Activated T-cell treated with anti-CD3 and anti-CD28 coated beads, Interleukin-2, amount 50 U/mL, for 72 hours (primary cell): Measurements from ENCODE around the gene ODAD4. TPM values are rescaled to one million over a fixed set of nuclear protein-coding genes. Genes with fewer than 3 reads are reported as not detected.
"Not testable (repeated sequence)": the region's sequence is repeated elsewhere in the genome, so short reads cannot be mapped to it uniquely, and the experiment has no call there.

Experiments used
- ATAC-seq, 2 donors: fragments of 150-1000 bp; cut with Tn5 transposase; replicated peaks in 1 of 2; 2 replicates each; pipeline ENCODE4 v1.10.0; 2021; ENCODE audit warnings: moderate library complexity in 2 of 2, mild to moderate bottlenecking in 1 of 2
- DNase-seq, 2 donors: peaks; one replicate each; pipeline ENCODE4 v3.0.0; 2021 to 2022; ENCODE audit warnings: mixed read lengths in 1 of 2
- H3K27ac Mint-ChIP-seq: one replicate; pipeline ENCODE4 v1.8.0; 2022; ENCODE audit warnings: mild to moderate bottlenecking, moderate library complexity, mixed read lengths
- H3K27me3 Mint-ChIP-seq: one replicate; pipeline ENCODE4 v1.8.0; 2022; ENCODE audit warnings: low read depth, mixed read lengths
- H3K36me3 Mint-ChIP-seq, 2 donors: one replicate each; pipeline ENCODE4 v1.8.0; 2022; ENCODE audit warnings: mixed read lengths in 2 of 2, mild to moderate bottlenecking in 1 of 2; ENCODE audit not compliant: insufficient read depth in 2 of 2
- H3K4me1 Mint-ChIP-seq: one replicate; pipeline ENCODE4 v1.8.0; 2022; ENCODE audit warnings: low read depth, mixed read lengths
- H3K4me3 Mint-ChIP-seq, 2 donors: one replicate each; pipeline ENCODE4 v1.8.0; 2022; ENCODE audit warnings: mild to moderate bottlenecking in 2 of 2, mixed read lengths in 2 of 2, moderate library complexity in 2 of 2
- H3K9me3 Mint-ChIP-seq, 2 donors: one replicate each; pipeline ENCODE4 v1.8.0; 2022; ENCODE audit warnings: mixed read lengths in 2 of 2
- total RNA-seq, 2 donors: library from RNA; stranded (reverse); gene quantifications; one replicate each; pipeline ENCODE4 v1.2.3, GENCODE V29; 2022

ODAD4 gene
- total RNA-seq, 2 donors from 2014 or later = 0.72 to 1.6 TPM

DNA sequence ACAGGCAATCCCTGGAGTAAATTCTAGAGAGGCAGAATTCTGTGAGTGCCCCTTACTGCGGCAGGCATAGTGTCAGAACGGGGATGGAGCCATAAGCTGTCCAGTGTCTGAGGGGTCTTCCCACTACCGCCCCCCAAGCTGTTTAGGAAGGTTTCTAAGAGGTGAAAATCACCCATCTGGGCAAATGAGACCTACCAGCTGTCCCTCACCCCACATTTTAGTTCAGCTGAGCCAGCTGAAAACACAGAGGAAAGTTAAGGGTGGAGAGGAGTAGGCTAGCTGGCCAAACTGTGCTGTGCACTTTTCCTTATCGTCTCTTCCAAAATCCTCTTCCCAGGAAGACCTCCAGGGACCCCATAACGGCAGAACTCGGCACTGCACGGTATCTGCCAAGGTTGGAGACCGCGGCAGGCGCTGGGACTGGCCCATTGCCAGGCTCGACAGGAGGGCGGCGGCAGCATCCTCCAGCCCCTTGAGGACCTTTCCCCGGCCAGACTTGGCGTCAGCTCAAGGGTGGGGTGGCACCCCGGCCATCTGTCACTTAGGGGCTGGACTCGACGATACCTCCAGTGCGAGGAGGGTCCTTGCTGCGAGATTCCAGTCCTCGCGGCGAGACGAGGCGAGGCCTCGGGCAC lies 12.6 kb upstream of the ODAD4 start:
- H3K4me1 Mint-ChIP-seq = peaks cover 26% of the 10 kb centered on the region
- no peaks in the 10 kb centered on the region for H3K27me3 Mint-ChIP-seq
- H3K9me3 Mint-ChIP-seq = no peaks in the 10 kb centered on the region
- H3K4me3 Mint-ChIP-seq = peak overlapping the region; percentile 95 to 97
- H3K27ac Mint-ChIP-seq = peak overlapping the region; percentile 89
- DNase-seq (peak; percentile 56 to 63), ATAC-seq (peak in 1 of 2 donors; percentile 10)
- peaks cover 2 to 3% of the 10 kb centered on the region in 2 donors for H3K36me3 Mint-ChIP-seq

DNA sequence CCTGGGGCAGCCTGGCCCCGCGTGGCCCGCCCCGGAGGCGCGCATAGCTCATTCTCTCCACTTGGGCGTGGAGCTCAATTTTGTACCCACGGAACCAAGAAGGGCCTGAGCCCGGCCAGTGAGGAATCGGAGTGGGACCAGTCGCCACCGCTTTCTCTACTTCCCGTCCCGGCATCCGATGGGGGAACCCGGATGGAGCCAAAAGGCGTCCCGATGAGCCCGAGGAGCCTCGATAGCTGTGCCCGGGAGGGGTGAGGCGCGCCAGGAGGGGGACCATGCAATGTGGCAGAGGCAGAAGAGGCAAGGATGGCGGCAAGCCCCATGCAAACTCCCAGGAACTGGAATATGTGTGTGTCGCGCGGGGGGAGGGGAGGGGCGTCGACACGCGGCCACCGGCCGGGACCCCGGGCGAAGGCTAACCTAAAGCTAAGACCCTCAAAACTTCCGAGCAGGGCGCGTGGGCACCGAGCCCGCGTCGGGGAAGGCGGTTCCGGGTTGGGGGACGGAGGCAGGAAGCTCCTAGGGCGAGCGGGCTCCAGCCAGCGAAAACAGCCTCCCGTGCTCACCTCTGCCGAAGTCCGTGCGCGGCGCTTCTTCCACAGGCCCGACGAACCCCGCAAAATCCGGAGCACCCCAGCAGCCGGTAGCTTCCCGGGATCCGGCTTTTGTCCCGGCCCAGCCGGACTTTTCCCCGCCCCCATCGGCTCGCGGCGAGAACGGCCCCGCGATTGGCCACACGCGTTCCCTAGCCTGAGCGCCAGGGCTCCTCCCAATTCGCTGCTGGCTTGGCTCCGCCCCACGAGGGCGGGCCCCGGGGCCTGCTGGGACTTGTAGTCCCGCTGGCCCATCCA lies 11.9 kb upstream of the ODAD4 start, which contains the start of gene ACLY:
Gene ACLY (minus strand): TSS at position 638 of the 851 bp plus-strand sequence. CDS start 5,078 bp downstream, outside the sequence.
- Mint-ChIP-seq H3K36me3 (peaks cover 2 to 3% of the 10 kb centered on the region in 2 donors), H3K4me1 (peaks cover 26% of the 10 kb centered on the region), H3K9me3 (no peaks in the 10 kb centered on the region), H3K27me3 (no peaks in the 10 kb centered on the region), H3K4me3 (peak within 1 kb of the TSS; percentile 95 to 97), H3K27ac (peak within 1 kb of the TSS; percentile 95)
- peak; percentile 98 to 99 for DNase-seq
- peak; percentile 99 to 100 for ATAC-seq

DNA sequence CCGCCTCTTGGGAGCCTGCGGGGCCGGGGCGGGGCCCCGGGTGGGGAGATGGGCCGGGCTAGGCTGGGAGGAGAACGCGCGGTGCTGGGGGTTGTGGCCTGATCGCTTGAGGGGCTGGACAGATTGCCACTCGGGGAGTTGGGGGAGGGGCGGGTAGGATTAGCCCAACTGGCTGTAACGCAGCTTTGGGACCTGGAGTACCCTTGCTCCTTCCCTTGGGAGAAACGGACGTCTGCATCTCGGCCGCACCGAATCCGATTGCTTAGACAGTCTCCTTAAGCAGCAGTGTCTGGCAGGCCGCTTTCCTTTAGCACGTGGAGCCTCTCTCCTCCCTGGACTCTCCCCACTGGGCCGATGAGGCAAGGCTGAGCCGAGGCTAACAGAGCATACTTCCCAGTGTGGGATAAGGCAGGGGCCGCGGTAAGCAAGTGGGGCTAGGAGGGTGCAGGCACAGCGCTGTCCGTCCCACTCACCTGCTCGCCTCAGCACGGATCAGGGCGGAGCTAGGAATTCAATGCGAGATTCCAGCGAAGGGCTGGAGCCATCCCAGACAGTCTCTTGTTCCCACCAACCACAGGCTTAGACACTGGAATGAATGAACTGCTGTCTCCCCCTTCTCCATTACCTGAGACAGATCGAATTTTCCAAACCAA lies 11.1 kb upstream of the ODAD4 start:
- peaks cover 0 to 2% of the 10 kb centered on the region in 2 donors for H3K36me3 Mint-ChIP-seq
- ATAC-seq (peak; percentile 4 to 10), DNase-seq (no peak)
- peaks cover 26% of the 10 kb centered on the region for H3K4me1 Mint-ChIP-seq
- H3K9me3 Mint-ChIP-seq = no peaks in the 10 kb centered on the region
- H3K4me3 Mint-ChIP-seq = peak overlapping the region; percentile 95 to 97
- no peaks in the 10 kb centered on the region for H3K27me3 Mint-ChIP-seq
- H3K27ac Mint-ChIP-seq = peak overlapping the region; percentile 95

GRCh38 chr17:41919840-41920579 lies 10.4 kb upstream of the ODAD4 start:
- Mint-ChIP-seq H3K27ac (no peak overlapping the region), H3K36me3 (peaks cover 0 to 2% of the 10 kb centered on the region in 2 donors), H3K4me3 (peak overlapping the region; percentile 95 to 97), H3K9me3 (no peaks in the 10 kb centered on the region), H3K27me3 (no peaks in the 10 kb centered on the region), H3K4me1 (peaks cover 26% of the 10 kb centered on the region)
- ATAC-seq (no peak), DNase-seq (peak in 1 of 2 donors; percentile 6)

DNA sequence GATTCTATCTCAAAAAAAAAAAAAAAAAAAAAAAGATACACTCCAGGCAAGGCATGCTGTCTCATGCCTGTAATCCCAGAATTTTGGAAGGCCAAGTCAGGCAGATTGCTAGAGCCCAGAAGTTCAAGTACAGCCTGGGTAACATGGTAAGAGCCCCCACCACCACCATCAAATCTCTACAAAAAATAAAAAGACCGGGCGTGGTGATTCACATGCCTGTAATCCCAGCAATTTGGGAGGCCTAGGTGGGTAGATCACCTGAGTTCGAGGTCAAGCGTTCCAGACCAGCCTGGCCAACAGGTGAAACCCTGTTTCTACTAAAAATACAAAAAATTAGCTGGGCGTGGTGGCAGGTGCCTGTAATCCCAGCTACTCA lies 9.8 kb upstream of the ODAD4 start:
- DNase-seq (no peak), ATAC-seq (no peak)
- H3K4me3 Mint-ChIP-seq = no peak overlapping the region
- H3K9me3 Mint-ChIP-seq = no peaks in the 10 kb centered on the region
- H3K27me3 Mint-ChIP-seq = no peaks in the 10 kb centered on the region
- H3K27ac Mint-ChIP-seq = no peak overlapping the region
- peaks cover 0 to 2% of the 10 kb centered on the region in 2 donors for H3K36me3 Mint-ChIP-seq
- peaks cover 24% of the 10 kb centered on the region for H3K4me1 Mint-ChIP-seq

DNA sequence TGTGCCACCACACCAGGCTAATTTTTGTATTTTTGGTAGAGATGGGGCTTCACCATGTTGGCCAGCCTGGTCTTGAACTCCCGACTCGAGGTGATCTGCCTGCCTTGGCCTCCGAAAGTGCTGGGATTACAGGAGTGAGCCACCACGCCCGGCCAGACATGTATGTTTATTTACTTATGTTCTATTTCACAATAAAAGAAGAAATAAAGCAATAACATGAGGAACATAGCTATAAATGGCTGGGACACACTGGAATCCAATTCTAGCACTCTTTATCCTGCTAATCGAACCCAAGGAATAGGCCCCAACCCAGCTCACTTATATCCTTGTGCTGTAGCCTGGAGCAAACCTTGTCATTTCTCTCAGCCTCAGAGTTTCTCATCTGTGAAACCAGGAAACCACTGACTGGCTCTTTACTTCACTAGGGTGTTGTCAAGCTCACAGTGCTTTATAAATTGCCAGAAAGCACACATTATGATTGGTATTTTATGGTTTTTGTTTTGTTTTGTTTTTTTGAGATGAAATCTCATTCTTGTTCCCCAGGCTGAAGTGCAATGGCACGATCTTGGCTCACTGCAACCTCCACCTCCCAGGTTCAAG lies 4.3 kb upstream of the ODAD4 start:
- H3K27me3 Mint-ChIP-seq = no peaks in the 10 kb centered on the region
- no peak overlapping the region for H3K27ac Mint-ChIP-seq
- peaks cover 22% of the 10 kb centered on the region for H3K4me1 Mint-ChIP-seq
- ATAC-seq = no peak
- no peak for DNase-seq
- H3K9me3 Mint-ChIP-seq = no peaks in the 10 kb centered on the region
- peaks cover 0 to 2% of the 10 kb centered on the region in 2 donors for H3K36me3 Mint-ChIP-seq
- no peak overlapping the region for H3K4me3 Mint-ChIP-seq

DNA sequence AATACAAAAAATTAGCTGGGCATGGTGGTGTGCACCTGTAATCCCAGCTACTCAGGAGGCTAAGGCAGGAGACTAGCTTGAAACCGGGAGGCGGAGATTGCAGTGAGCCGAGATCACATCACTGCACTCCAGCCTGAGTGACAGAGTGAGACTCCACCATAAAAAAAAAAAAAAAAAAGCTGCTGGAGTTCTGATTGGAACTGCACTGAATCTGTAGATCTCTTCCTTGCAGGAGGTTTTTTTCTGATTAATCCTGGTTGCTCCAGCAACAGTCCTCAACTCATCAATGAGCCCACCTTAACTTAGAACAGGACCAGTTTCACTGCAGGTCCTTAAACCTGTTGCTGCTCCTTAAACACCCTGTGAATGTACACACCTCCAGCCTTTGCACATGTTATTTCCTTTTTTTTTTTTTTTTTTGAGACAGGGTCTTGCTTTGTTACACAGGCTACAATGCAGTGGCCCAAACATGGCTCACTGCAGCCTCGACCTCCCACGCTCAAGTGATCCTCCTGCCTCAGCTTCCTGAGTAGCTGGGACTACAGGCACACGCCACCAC lies 1.6 kb upstream of the ODAD4 start:
- H3K27me3 Mint-ChIP-seq = no peaks in the 10 kb centered on the region
- peak overlapping the region; percentile 23 for H3K27ac Mint-ChIP-seq
- no peaks in the 10 kb centered on the region for H3K9me3 Mint-ChIP-seq
- ATAC-seq = no peak
- DNase-seq = no peak
- peaks cover 34% of the 10 kb centered on the region for H3K4me1 Mint-ChIP-seq
- peaks cover 0 to 2% of the 10 kb centered on the region in 2 donors for H3K36me3 Mint-ChIP-seq
- H3K4me3 Mint-ChIP-seq = peak overlapping the region; percentile 88 to 98

DNA sequence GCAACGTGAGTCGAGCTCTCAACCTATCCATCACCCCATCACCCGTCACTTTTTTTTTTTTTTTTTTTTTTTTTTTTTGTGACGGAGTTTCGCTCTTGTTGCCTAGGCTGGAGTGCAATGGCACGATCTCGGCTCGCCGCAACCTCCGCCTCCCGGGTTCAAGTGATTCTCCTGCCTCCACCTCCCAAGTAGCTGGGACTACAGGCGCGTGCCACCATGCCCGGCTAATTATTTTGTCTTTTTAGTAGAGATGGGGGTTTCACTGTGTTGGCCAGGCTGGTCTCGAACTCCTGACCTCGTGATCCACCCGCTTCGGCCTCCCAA lies 378 bp downstream of the ODAD4 start:
- Mint-ChIP-seq H3K4me1 (peaks cover 34% of the 10 kb centered on the region), H3K27ac (peak overlapping the region; percentile 88), H3K4me3 (peak overlapping the region; percentile 88 to 98)
- H3K27me3 Mint-ChIP-seq, H3K9me3 Mint-ChIP-seq, DNase-seq, H3K36me3 Mint-ChIP-seq: not testable (repeated sequence)
- peak; percentile 51 to 59 for ATAC-seq

GRCh38 chr17:41931715-41932114 lies 1.3 kb downstream of the ODAD4 start:
- not testable (repeated sequence) for DNase-seq, H3K36me3 Mint-ChIP-seq, H3K27ac Mint-ChIP-seq, H3K27me3 Mint-ChIP-seq, ATAC-seq, H3K9me3 Mint-ChIP-seq
- peaks cover 34% of the 10 kb centered on the region for H3K4me1 Mint-ChIP-seq
- H3K4me3 Mint-ChIP-seq = peak overlapping the region; percentile 20 to 98

GRCh38 chr17:41932816-41933389 lies 2.5 kb downstream of the ODAD4 start:
- H3K27me3 Mint-ChIP-seq = no peaks in the 10 kb centered on the region
- H3K36me3 Mint-ChIP-seq = peaks cover 0 to 2% of the 10 kb centered on the region in 2 donors
- H3K4me3 Mint-ChIP-seq = peak overlapping the region in 1 of 2 donors; percentile 16
- H3K4me1 Mint-ChIP-seq = peaks cover 34% of the 10 kb centered on the region
- no peak overlapping the region for H3K27ac Mint-ChIP-seq
- DNase-seq = no peak
- no peak for ATAC-seq
- H3K9me3 Mint-ChIP-seq = no peaks in the 10 kb centered on the region

DNA sequence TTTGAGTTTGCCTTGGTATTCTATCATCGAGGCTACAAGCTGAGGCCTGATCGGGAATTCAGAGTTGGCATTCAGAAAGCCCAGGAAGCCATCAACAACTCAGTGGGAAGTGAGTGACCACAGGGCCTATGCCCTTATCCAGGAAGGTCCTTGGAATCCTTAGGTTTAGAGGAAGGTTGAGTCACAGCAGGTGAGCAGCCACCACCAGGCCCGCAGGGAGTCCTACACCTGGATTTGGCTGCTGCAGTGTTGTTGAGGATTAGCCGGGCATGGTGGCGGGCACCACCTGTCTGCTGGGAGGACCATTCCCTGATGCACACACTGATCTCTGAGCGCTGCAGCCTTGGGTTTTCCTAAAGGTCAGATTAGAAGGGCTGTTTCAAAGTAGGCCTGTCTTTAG lies 5.2 kb downstream of the ODAD4 start:
- Mint-ChIP-seq H3K4me1 (peaks cover 17% of the 10 kb centered on the region), H3K27me3 (no peaks in the 10 kb centered on the region), H3K36me3 (no peaks in the 10 kb centered on the region), H3K4me3 (no peak overlapping the region), H3K9me3 (no peaks in the 10 kb centered on the region), H3K27ac (no peak overlapping the region)
- DNase-seq = no peak
- ATAC-seq = no peak
